Fibroblast of mammary gland (primary cell): ENCODE data around the gene JADE3.

ENCODE experiments used
- DNase-seq: peaks from one replicate; pipeline ENCODE4 v3.0.0-alpha.2; 2010; ENCODE audit warnings: low read depth
- H3K4me3 ChIP-seq: 2 replicates; pipeline ENCODE4 v1.5.1; 2011; ENCODE audit warnings: low read depth, mild to moderate bottlenecking, low read length, moderate library complexity; ENCODE audit not compliant: control insufficient read depth
- TF ChIP-seq, protein P1 (sequence below): conservative IDR thresholded peaks from 2 replicates; pipeline ENCODE4 v1.5.1; 2011; ENCODE audit warnings: low read depth, low read length, inconsistent platforms; ENCODE audit not compliant: control insufficient read depth, insufficient read depth

The JADE3 gene

GRCh38 chrX:47068720-47069119, 156.5 kb downstream of the JADE3 start:
- DNase-seq = no peak
- H3K4me3 ChIP-seq = no peak overlapping the region
- TF ChIP-seq, protein P1, sequence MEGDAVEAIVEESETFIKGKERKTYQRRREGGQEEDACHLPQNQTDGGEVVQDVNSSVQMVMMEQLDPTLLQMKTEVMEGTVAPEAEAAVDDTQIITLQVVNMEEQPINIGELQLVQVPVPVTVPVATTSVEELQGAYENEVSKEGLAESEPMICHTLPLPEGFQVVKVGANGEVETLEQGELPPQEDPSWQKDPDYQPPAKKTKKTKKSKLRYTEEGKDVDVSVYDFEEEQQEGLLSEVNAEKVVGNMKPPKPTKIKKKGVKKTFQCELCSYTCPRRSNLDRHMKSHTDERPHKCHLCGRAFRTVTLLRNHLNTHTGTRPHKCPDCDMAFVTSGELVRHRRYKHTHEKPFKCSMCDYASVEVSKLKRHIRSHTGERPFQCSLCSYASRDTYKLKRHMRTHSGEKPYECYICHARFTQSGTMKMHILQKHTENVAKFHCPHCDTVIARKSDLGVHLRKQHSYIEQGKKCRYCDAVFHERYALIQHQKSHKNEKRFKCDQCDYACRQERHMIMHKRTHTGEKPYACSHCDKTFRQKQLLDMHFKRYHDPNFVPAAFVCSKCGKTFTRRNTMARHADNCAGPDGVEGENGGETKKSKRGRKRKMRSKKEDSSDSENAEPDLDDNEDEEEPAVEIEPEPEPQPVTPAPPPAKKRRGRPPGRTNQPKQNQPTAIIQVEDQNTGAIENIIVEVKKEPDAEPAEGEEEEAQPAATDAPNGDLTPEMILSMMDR = no peak

DNA sequence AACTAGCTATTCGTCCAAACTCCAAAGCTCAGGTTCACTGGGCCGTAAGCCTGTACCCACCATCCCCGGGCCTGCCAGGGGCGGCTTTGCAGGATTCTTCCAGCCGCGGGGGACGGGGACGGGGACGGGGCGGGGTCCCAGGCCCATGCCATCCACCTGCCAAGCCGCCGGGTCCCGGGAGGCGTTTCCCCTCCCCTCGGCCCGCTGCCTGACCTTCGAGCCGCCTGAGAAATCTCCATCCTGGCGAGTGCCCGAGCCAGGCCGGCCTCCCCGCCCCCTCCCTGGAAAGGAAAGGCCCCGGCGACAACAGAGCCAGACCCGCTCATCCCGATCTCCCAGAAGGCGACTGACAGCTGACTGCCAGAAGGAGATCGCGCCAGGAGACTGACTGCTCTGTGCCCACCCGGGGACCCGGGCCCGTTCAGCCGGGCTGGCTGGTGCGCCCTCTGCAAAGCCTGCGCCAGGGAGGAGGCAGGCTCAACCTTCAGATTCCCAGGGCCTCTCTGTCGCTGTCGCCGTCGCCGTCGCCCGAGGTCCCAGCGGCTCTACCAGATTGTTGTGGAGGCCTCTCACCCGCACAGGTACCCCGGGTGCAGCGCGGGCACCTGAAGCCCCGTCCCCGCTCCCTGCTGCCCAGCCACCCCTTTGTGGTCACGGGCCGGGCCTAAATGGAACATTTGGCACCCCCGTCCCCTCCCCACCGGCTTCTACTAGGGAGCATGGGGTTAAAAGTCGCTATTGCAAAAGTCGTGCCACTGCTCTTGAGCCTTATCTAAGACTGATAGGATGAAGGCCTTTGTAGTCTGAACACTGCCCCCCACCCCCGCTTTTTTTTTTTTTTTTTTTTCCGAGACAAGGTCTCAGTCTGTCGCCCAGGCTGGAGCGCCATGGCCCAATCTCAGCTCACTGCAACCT, 166.2 kb downstream of the JADE3 start, which contains the start of gene RGN:
Gene RGN, plus strand, starts transcription at position 315 of the 915 bp plus-strand sequence. CDS start 2,702 bp downstream, outside the sequence.
- no peak for DNase-seq
- no peak within 1 kb of the TSS for H3K4me3 ChIP-seq
- TF ChIP-seq, protein P1 = no peak

DNA sequence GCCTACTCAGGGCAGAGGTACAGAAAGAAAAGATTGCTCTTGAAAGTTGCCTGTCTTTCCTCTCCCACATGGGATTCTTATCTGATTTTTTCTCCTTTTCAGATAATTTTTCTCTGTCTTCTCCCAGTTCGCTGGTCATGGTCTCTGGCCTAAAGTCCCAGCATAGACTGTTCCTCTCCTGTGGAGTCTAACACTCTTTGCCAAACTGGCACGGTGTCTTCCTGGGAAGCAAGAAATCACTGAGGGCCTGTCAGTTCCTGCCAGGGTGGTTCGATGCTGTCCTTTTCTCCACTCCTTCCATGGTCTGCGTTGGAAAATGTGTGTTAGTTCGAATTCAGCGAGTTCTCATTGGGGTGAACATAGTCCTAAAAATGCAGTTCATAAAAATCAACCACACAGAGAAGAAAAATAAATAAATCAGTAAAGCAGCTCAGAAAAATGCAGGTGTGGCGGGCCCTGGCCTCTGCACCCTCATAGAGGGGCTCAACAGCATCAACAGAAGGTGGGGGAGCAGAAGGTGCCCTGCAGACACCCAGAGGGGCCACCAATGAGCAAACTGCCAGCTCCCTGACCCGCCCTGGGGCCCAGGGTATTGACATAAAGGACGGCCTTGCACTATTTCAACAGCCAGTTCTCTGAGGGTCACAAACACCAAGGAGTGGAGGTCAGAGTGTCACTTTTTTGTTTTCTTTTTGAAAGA, 168.1 kb downstream of the JADE3 start:
- no peak for DNase-seq
- TF ChIP-seq, protein P1 = no peak
- H3K4me3 ChIP-seq = no peak overlapping the region

DNA sequence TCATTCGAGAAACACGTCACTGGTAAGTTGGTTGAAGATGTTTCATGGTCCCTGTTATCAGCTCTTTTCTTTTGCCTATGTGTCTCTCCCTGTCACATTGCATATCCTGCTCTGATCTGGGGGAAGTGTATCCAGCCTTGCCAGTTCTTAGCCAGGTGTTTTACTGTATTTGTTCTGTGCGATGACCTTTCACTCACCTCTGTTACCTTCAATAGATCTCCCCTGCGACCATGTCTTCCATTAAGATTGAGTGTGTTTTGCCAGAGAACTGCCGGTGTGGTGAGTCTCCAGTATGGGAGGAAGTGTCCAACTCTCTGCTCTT, 168.7 kb downstream of the JADE3 start:
- no peak overlapping the region for H3K4me3 ChIP-seq
- no peak for DNase-seq
- TF ChIP-seq, protein P1 = no peak

DNA sequence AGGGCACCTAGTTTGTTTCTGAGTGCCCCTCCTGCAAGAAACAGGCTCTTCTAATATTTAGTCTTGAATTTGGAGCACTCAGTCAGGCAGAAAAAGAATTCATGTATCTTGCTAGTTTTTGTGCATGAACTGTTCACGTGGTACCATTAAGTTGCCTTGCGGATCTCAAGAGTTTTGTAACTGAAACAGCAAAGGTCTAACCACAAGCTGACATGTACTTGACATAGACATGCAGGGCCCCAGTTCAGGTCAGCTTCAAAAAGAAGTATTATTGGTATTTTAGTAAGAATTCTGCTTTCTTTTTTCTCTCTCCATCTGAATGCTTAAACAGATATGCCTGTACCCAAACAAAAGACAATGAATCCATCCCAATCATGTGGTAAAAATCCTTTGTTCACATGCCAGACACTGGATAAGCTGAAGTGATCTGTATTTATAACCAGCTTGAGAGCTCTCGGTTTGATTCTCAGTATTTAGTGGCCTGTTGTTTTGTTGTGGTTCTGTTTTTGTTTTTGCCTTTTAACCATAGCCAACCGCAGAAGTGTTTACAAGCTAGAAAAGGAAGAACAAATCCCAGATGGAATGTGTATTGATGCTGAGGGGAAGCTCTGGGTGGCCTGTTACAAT, 179.0 kb downstream of the JADE3 start:
- TF ChIP-seq, protein P1 = no peak
- H3K4me3 ChIP-seq = no peak overlapping the region
- DNase-seq = peak; percentile 16

GRCh38 chrX:47093248-47093647, 181.0 kb downstream of the JADE3 start:
- TF ChIP-seq, protein P1 = peak; percentile 51
- no peak overlapping the region for H3K4me3 ChIP-seq
- peak; percentile 45 for DNase-seq
